OCI-LY3 (cell line): Measurements from ENCODE around the gene AKT3.

ENCODE experiments used
- CTCF ChIP-seq: fragments of 200-600, 300-600 bp; sonication (generic); IDR thresholded peaks from 2 replicates; pipeline ENCODE4 v1.5.1; 2014; ENCODE audit warnings: antibody characterized with exemption, low read length, low read depth
- EZH2phosphoT487 ChIP-seq: fragments of 200-600 bp; shearing (Covaris generic); IDR thresholded peaks from 2 replicates; pipeline ENCODE4 v1.6.1; 2018; ENCODE audit warnings: antibody characterized with exemption, mixed run types, low read depth

- TF ChIP-seq CTCF = no peak
- no peak for TF ChIP-seq EZH2phosphoT487
Observed at GRCh38 chr1:243732637-243733036, 117.4 kb downstream of the AKT3 start.
